ENCODE measurements around the gene P2RY12.

Gene P2RY12

GRCh38 chr3:151296226-151296625 is 88.3 kb downstream of the P2RY12 start:
- Histone ChIP-seq H3K79me2 (ENCODE audit: insufficient read depth, low read length) (no peaks in the 10 kb centered on the region), H3K27ac (ENCODE audit: low read length) (no peak overlapping the region), H2AFZ (ENCODE audit: low read depth, low read length) (no peak overlapping the region), H3K9ac (ENCODE audit: low read depth, low read length) (no peak overlapping the region), H3K4me2 (ENCODE audit: insufficient read depth, low read length) (no peak overlapping the region), H4K20me1 (ENCODE audit: insufficient read depth, low read length) (no peaks in the 10 kb centered on the region), H3K36me3 (ENCODE audit: insufficient read depth, low read length) (no peaks in the 10 kb centered on the region), H3K4me1 (ENCODE audit: insufficient read depth, low read length) (no peaks in the 10 kb centered on the region), H3K27me3 (ENCODE audit: insufficient read depth, low read length, poor library complexity) (no peaks in the 10 kb centered on the region), H3K9me3 (ENCODE audit: insufficient read depth, low read length, severe bottlenecking) (no peaks in the 10 kb centered on the region), H3K4me3 (ENCODE audit: low read depth in 1 of 2, low read length in 2 of 2) (no peak overlapping the region)
- DNase-seq, result no peak
- no peak for TF ChIP-seq EZH2 (IDR thresholded peaks at IDR 0.05; ENCODE audit: borderline replicate concordance, low read depth, low read length, severe bottlenecking)
- TF ChIP-seq CTCF (IDR thresholded peaks at IDR 0.05; ENCODE audit: borderline replicate concordance, extremely low read depth, low read length, poor library complexity, severe bottlenecking), result no peak
- ATAC-seq (ENCODE audit: insufficient read depth, low read depth), result no peak

GRCh38 chr3:151293127-151293526 is 91.4 kb downstream of the P2RY12 start:
- Histone ChIP-seq H3K9me3 (ENCODE audit: insufficient read depth, low read length, severe bottlenecking) (no peaks in the 10 kb centered on the region), H4K20me1 (ENCODE audit: insufficient read depth, low read length) (no peaks in the 10 kb centered on the region), H3K9ac (ENCODE audit: low read depth, low read length) (no peak overlapping the region), H3K27ac (ENCODE audit: low read length) (no peak overlapping the region), H3K4me3 (ENCODE audit: low read depth in 1 of 2, low read length in 2 of 2) (no peak overlapping the region), H3K4me1 (ENCODE audit: insufficient read depth, low read length) (no peaks in the 10 kb centered on the region), H3K79me2 (ENCODE audit: insufficient read depth, low read length) (no peaks in the 10 kb centered on the region), H3K27me3 (ENCODE audit: insufficient read depth, low read length, poor library complexity) (no peaks in the 10 kb centered on the region), H3K36me3 (ENCODE audit: insufficient read depth, low read length) (no peaks in the 10 kb centered on the region), H3K4me2 (ENCODE audit: insufficient read depth, low read length) (no peak overlapping the region), H2AFZ (ENCODE audit: low read depth, low read length) (no peak overlapping the region)
- DNase-seq (no peak), ATAC-seq (ENCODE audit: insufficient read depth, low read depth) (no peak)
- TF ChIP-seq EZH2 (IDR thresholded peaks at IDR 0.05; ENCODE audit: borderline replicate concordance, low read depth, low read length, severe bottlenecking) (no peak), CTCF (IDR thresholded peaks at IDR 0.05; ENCODE audit: borderline replicate concordance, extremely low read depth, low read length, poor library complexity, severe bottlenecking) (no peak)

- Histone ChIP-seq H3K27ac (ENCODE audit: low read length) (no peak overlapping the region), H3K27me3 (ENCODE audit: insufficient read depth, low read length, poor library complexity) (no peaks in the 10 kb centered on the region), H3K4me1 (ENCODE audit: insufficient read depth, low read length) (no peaks in the 10 kb centered on the region), H3K4me2 (ENCODE audit: insufficient read depth, low read length) (no peak overlapping the region), H4K20me1 (ENCODE audit: insufficient read depth, low read length) (no peaks in the 10 kb centered on the region), H3K9ac (ENCODE audit: low read depth, low read length) (no peak overlapping the region), H3K36me3 (ENCODE audit: insufficient read depth, low read length) (no peaks in the 10 kb centered on the region), H3K4me3 (ENCODE audit: low read depth in 1 of 2, low read length in 2 of 2) (no peak overlapping the region), H3K79me2 (ENCODE audit: insufficient read depth, low read length) (no peaks in the 10 kb centered on the region), H3K9me3 (ENCODE audit: insufficient read depth, low read length, severe bottlenecking) (no peaks in the 10 kb centered on the region), H2AFZ (ENCODE audit: low read depth, low read length) (no peak overlapping the region)
- DNase-seq, result no peak
- TF ChIP-seq CTCF (IDR thresholded peaks at IDR 0.05; ENCODE audit: borderline replicate concordance, extremely low read depth, low read length, poor library complexity, severe bottlenecking) (peak; percentile 51), EZH2 (IDR thresholded peaks at IDR 0.05; ENCODE audit: borderline replicate concordance, low read depth, low read length, severe bottlenecking) (no peak)
- ATAC-seq (ENCODE audit: insufficient read depth, low read depth), result no peak
These were observed 93.9 kb downstream of the P2RY12 start for GRCh38 chr3:151290673-151291072.

GRCh38 chr3:151289445-151289844 is 95.1 kb downstream of the P2RY12 start:
- Histone ChIP-seq H3K27me3 (ENCODE audit: insufficient read depth, low read length, poor library complexity) (no peaks in the 10 kb centered on the region), H3K4me2 (ENCODE audit: insufficient read depth, low read length) (no peak overlapping the region), H3K79me2 (ENCODE audit: insufficient read depth, low read length) (no peaks in the 10 kb centered on the region), H3K4me1 (ENCODE audit: insufficient read depth, low read length) (peaks cover 7% of the 10 kb centered on the region), H3K36me3 (ENCODE audit: insufficient read depth, low read length) (no peaks in the 10 kb centered on the region), H4K20me1 (ENCODE audit: insufficient read depth, low read length) (no peaks in the 10 kb centered on the region), H3K9ac (ENCODE audit: low read depth, low read length) (no peak overlapping the region), H2AFZ (ENCODE audit: low read depth, low read length) (no peak overlapping the region), H3K9me3 (ENCODE audit: insufficient read depth, low read length, severe bottlenecking) (no peaks in the 10 kb centered on the region), H3K27ac (ENCODE audit: low read length) (no peak overlapping the region), H3K4me3 (ENCODE audit: low read depth in 1 of 2, low read length in 2 of 2) (no peak overlapping the region)
- TF ChIP-seq EZH2 (IDR thresholded peaks at IDR 0.05; ENCODE audit: borderline replicate concordance, low read depth, low read length, severe bottlenecking) (no peak), CTCF (IDR thresholded peaks at IDR 0.05; ENCODE audit: borderline replicate concordance, extremely low read depth, low read length, poor library complexity, severe bottlenecking) (no peak)
- ATAC-seq (ENCODE audit: insufficient read depth, low read depth), result no peak
- DNase-seq, result no peak

Measured in DND-41 (cell line).